Activated T-helper 2 cell treated with anti-CD3 and anti-CD28 coated beads, Interferon-gamma antibody, Interleukin-2, Interleukin-4, amounts not matched to agents 10 μg/mL and 5 μg/mL and 100 μg/mL, durations not matched to agents 14 hours and 24 hours and 36 hours (primary cell): ENCODE results near the gene ZNF865. TPM values are rescaled to one million over a fixed set of nuclear protein-coding genes. Genes with fewer than 3 reads are reported as not detected.

Experiments used
- DNase-seq: peaks from one replicate; pipeline ENCODE4 v3.0.0; 2021; ENCODE audit warnings: low spot score
- H3K27ac Mint-ChIP-seq: one replicate; pipeline ENCODE4 v1.8.0; 2021; ENCODE audit warnings: mixed read lengths
- H3K27me3 Mint-ChIP-seq: one replicate; pipeline ENCODE4 v1.8.0; 2021; ENCODE audit warnings: low read depth, mixed read lengths
- H3K36me3 Mint-ChIP-seq: one replicate; pipeline ENCODE4 v1.8.0; 2021; ENCODE audit warnings: low read depth, mixed read lengths
- H3K4me1 Mint-ChIP-seq: one replicate; pipeline ENCODE4 v1.8.0; 2021; ENCODE audit warnings: low read depth, mixed read lengths
- H3K4me3 Mint-ChIP-seq: one replicate; pipeline ENCODE4 v1.8.0; 2021; ENCODE audit warnings: low read depth, mild to moderate bottlenecking, moderate library complexity, mixed read lengths
- H3K9me3 Mint-ChIP-seq: one replicate; pipeline ENCODE4 v1.8.0; 2021; ENCODE audit warnings: mixed read lengths
- intact Hi-C: fragments of 100-400 bp; cut with micrococcal nuclease; formaldehyde crosslinking; loops from one replicate; pipeline ENCODE4 v1.15.1; 2023
- total RNA-seq: library from RNA; stranded (reverse); gene quantifications from 2 replicates; pipeline ENCODE4 v1.2.3, GENCODE V29; 2022

Gene ZNF865
- total RNA-seq, 1 donor from 2014 or later, result 13.6 TPM

GRCh38 chr19:55592391-55593090 lies 12.9 kb upstream of the ZNF865 start:
- intact Hi-C loops, result no loop called here
- H3K9me3 Mint-ChIP-seq, result no peaks in the 10 kb centered on the region
- peaks cover 2% of the 10 kb centered on the region for H3K4me1 Mint-ChIP-seq
- DNase-seq, result no peak
- H3K27me3 Mint-ChIP-seq, result no peaks in the 10 kb centered on the region
- no peak overlapping the region for H3K4me3 Mint-ChIP-seq
- H3K27ac Mint-ChIP-seq, result no peak overlapping the region
- H3K36me3 Mint-ChIP-seq, result peaks cover 39% of the 10 kb centered on the region

GRCh38 chr19:55593096-55593772 lies 12.2 kb upstream of the ZNF865 start:
- peaks cover 2% of the 10 kb centered on the region for H3K4me1 Mint-ChIP-seq
- no peak for DNase-seq
- H3K36me3 Mint-ChIP-seq, result peaks cover 44% of the 10 kb centered on the region
- H3K27ac Mint-ChIP-seq, result no peak overlapping the region
- H3K4me3 Mint-ChIP-seq, result no peak overlapping the region
- H3K9me3 Mint-ChIP-seq, result no peaks in the 10 kb centered on the region
- H3K27me3 Mint-ChIP-seq, result no peaks in the 10 kb centered on the region
- intact Hi-C loops, result no loop called here

GRCh38 chr19:55594996-55595545 lies 10.4 kb upstream of the ZNF865 start:
- DNase-seq, result no peak
- no peaks in the 10 kb centered on the region for H3K9me3 Mint-ChIP-seq
- intact Hi-C loops, result no loop called here
- no peak overlapping the region for H3K27ac Mint-ChIP-seq
- peaks cover 49% of the 10 kb centered on the region for H3K36me3 Mint-ChIP-seq
- no peak overlapping the region for H3K4me3 Mint-ChIP-seq
- peaks cover 7% of the 10 kb centered on the region for H3K4me1 Mint-ChIP-seq
- H3K27me3 Mint-ChIP-seq, result no peaks in the 10 kb centered on the region

GRCh38 chr19:55596304-55596703 lies 9.1 kb upstream of the ZNF865 start:
- intact Hi-C loops, result no loop called here
- no peak for DNase-seq
- Mint-ChIP-seq H3K4me1 (peaks cover 12% of the 10 kb centered on the region), H3K27ac (no peak overlapping the region), H3K27me3 (no peaks in the 10 kb centered on the region), H3K36me3 (peaks cover 47% of the 10 kb centered on the region), H3K4me3 (no peak overlapping the region), H3K9me3 (no peaks in the 10 kb centered on the region)

GRCh38 chr19:55597501-55597921 lies 7.9 kb upstream of the ZNF865 start:
- intact Hi-C loops, result no loop called here
- Mint-ChIP-seq H3K36me3 (peaks cover 43% of the 10 kb centered on the region), H3K27me3 (no peaks in the 10 kb centered on the region), H3K27ac (no peak overlapping the region), H3K4me3 (no peak overlapping the region), H3K9me3 (no peaks in the 10 kb centered on the region), H3K4me1 (peaks cover 16% of the 10 kb centered on the region)
- DNase-seq, result no peak

- Mint-ChIP-seq H3K4me3 (no peak overlapping the region), H3K4me1 (peaks cover 16% of the 10 kb centered on the region), H3K27ac (no peak overlapping the region), H3K27me3 (no peaks in the 10 kb centered on the region), H3K36me3 (peaks cover 43% of the 10 kb centered on the region), H3K9me3 (no peaks in the 10 kb centered on the region)
- intact Hi-C loops, result loop anchor here (2.0 kb wide), 1 partner anchor 317 kb away; the partner anchor contains the start of gene HSPBP1
- DNase-seq, result no peak
Measured at GRCh38 chr19:55598034-55598433, 7.4 kb upstream of the ZNF865 start.

GRCh38 chr19:55598719-55599467 lies 6.6 kb upstream of the ZNF865 start:
- intact Hi-C loops, result loop anchor here (1.0 to 2.0 kb wide), 7 partner anchors 12 to 318 kb away; partner anchors contain the start of genes HSPBP1, KMT5C, ZNF579 and ZNF581
- Mint-ChIP-seq H3K27ac (peak overlapping the region; percentile 98), H3K36me3 (peaks cover 45% of the 10 kb centered on the region), H3K4me3 (peak overlapping the region; percentile 96), H3K27me3 (no peaks in the 10 kb centered on the region), H3K4me1 (peaks cover 21% of the 10 kb centered on the region), H3K9me3 (no peaks in the 10 kb centered on the region)
- DNase-seq, result peak; percentile 94

GRCh38 chr19:55599468-55599841 lies 6.0 kb upstream of the ZNF865 start, which contains the start of gene FIZ1:
Gene FIZ1 (minus strand): TSS chr19:55599517. CDS start chr19:55597865, 1,652 bp downstream.
- H3K4me3 Mint-ChIP-seq, result peak within 1 kb of the TSS; percentile 96
- H3K27ac Mint-ChIP-seq, result peak within 1 kb of the TSS; percentile 98
- intact Hi-C loops, result loop anchor here (1.0 to 2.0 kb wide), 7 partner anchors 12 to 319 kb away; partner anchors contain the start of genes HSPBP1, KMT5C, ZNF579 and ZNF581
- H3K36me3 Mint-ChIP-seq, result peaks cover 43% of the 10 kb centered on the region
- H3K4me1 Mint-ChIP-seq, result peaks cover 22% of the 10 kb centered on the region
- no peaks in the 10 kb centered on the region for H3K27me3 Mint-ChIP-seq
- peak; percentile 94 for DNase-seq
- H3K9me3 Mint-ChIP-seq, result no peaks in the 10 kb centered on the region

- Mint-ChIP-seq H3K9me3 (no peaks in the 10 kb centered on the region), H3K27ac (peak within 1 kb of the TSS; percentile 98), H3K4me3 (peak within 1 kb of the TSS; percentile 96), H3K4me1 (peaks cover 25% of the 10 kb centered on the region), H3K36me3 (peaks cover 38% of the 10 kb centered on the region), H3K27me3 (no peaks in the 10 kb centered on the region)
- DNase-seq, result peak; percentile 82
- intact Hi-C loops, result loop anchor here (1.0 to 10.0 kb wide), 8 partner anchors 13 to 319 kb away; partner anchors contain the start of genes HSPBP1, KMT5C, RPL28 and TMEM238
Measured at GRCh38 chr19:55599842-55600661, 5.4 kb upstream of the ZNF865 start, which contains the start of gene ZNF524. Gene ZNF524 (plus strand): TSS chr19:55600288. CDS start chr19:55602113, 1,825 bp downstream.

- Mint-ChIP-seq H3K4me3 (peak overlapping the region; percentile 85), H3K27ac (peak overlapping the region; percentile 56), H3K27me3 (no peaks in the 10 kb centered on the region), H3K9me3 (no peaks in the 10 kb centered on the region), H3K4me1 (peaks cover 25% of the 10 kb centered on the region), H3K36me3 (peaks cover 32% of the 10 kb centered on the region)
- intact Hi-C loops, result loop anchor here (10.0 kb wide), 1 partner anchor 216 kb away; the partner anchor contains the start of genes RPL28 and TMEM238
- DNase-seq, result no peak
Measured at GRCh38 chr19:55600662-55601028, 4.8 kb upstream of the ZNF865 start.

- H3K27ac Mint-ChIP-seq, result peak overlapping the region; percentile 82
- H3K27me3 Mint-ChIP-seq, result no peaks in the 10 kb centered on the region
- no peak for DNase-seq
- intact Hi-C loops, result loop anchor here (10.0 kb wide), 1 partner anchor 216 kb away; the partner anchor contains the start of genes RPL28 and TMEM238
- peaks cover 25% of the 10 kb centered on the region for H3K4me1 Mint-ChIP-seq
- peaks cover 28% of the 10 kb centered on the region for H3K36me3 Mint-ChIP-seq
- H3K9me3 Mint-ChIP-seq, result no peaks in the 10 kb centered on the region
- H3K4me3 Mint-ChIP-seq, result peak overlapping the region; percentile 85
Measured at GRCh38 chr19:55601084-55601483, 4.4 kb upstream of the ZNF865 start.
